ENCODE data around the gene HDGF.

- no peak for TF ChIP-seq CTCF (IDR thresholded peaks at IDR 0.05)
- no peak for TF ChIP-seq POLR2A (IDR thresholded peaks at IDR 0.05)
These were observed 2.7 kb upstream of the HDGF start for GRCh38 chr1:156754219-156754618.
